Transverse colon (tissue), 4 donors: ENCODE results near the gene CLDN5. TPM values are rescaled to one million over a fixed set of nuclear protein-coding genes. Genes with fewer than 3 reads are reported as not detected.

Source experiments
- DNase-seq: peaks from one replicate; pipeline ENCODE4 v3.0.0-alpha.2; 2019
- H3K27ac ChIP-seq, 4 donors: fragments of 200-600 bp; sonication (generic); 2 replicates each; pipeline ENCODE4 v1.5.1; 2016 to 2018; ENCODE audit warnings: inconsistent platforms in 4 of 4
- H3K27me3 ChIP-seq: fragments of 200-600 bp; sonication (generic); 2 replicates; pipeline ENCODE4 v1.5.1; 2017; ENCODE audit warnings: inconsistent platforms
- H3K36me3 ChIP-seq, 4 donors: fragments of 200-600 bp; sonication (generic); 2 replicates each; pipeline ENCODE4 v1.5.1; 2017 to 2019; ENCODE audit warnings: inconsistent platforms in 4 of 4
- H3K4me1 ChIP-seq, 4 donors: fragments of 200-600 bp; sonication (generic); 2 replicates each; pipeline ENCODE4 v1.5.1; 2017 to 2020; ENCODE audit warnings: inconsistent platforms in 4 of 4
- H3K4me3 ChIP-seq, 4 donors: fragments of 200-600 bp; sonication (generic); 1 replicate in 1 of 4; 2 replicates in 3 of 4; pipeline versions ENCODE4 v1.5.1 to v1.6.1; 2017 to 2019; ENCODE audit warnings: inconsistent platforms in 4 of 4
- H3K9me3 ChIP-seq, 2 donors: fragments of 200-600 bp; sonication (generic); 2 replicates each; pipeline ENCODE4 v1.5.1; 2017 to 2019; ENCODE audit warnings: inconsistent platforms in 2 of 2
- CTCF ChIP-seq, 5 experiments: fragments of 200-600 bp in 3 of 5; fragments of 450-650 bp in 2 of 5; sonication (generic) in 3 of 5; IDR thresholded peaks; 1 replicate in 2 of 5; 2 replicates in 3 of 5; pipeline ENCODE4 v1.5.1; 2016 to 2017; ENCODE audit warnings: antibody characterized with exemption in 5 of 5, inconsistent platforms in 3 of 5, mild to moderate bottlenecking in 2 of 5, moderate library complexity in 1 of 5
- EP300 ChIP-seq: sonication (generic); formaldehyde crosslinking; IDR thresholded peaks from one replicate; pipeline ENCODE4 v1.6.1; 2017; ENCODE audit warnings: antibody characterized with exemption, low read depth
- POLR2A ChIP-seq: fragments of 450-650 bp; IDR thresholded peaks from one replicate; pipeline ENCODE4 v1.6.1; 2016; ENCODE audit warnings: antibody characterized with exemption, mild to moderate bottlenecking, moderate library complexity
- POLR2AphosphoS5 ChIP-seq, 3 donors: sonication (generic); formaldehyde crosslinking; IDR thresholded peaks; one replicate each; pipeline ENCODE4 v1.6.1; 2016; ENCODE audit warnings: antibody characterized with exemption in 3 of 3
- WGBS, 2 donors: methylation state at CpG; one replicate each; pipeline ENCODE4 v1.1.5; 2018; ENCODE audit warnings: low coverage in 1 of 2; 5-methylcytosine and 5-hydroxymethylcytosine counted together
- in situ Hi-C, 4 donors: fragments of 200-750 bp; cut with MboI; loops; one replicate each; pipeline versions ENCODE4 v1.15.0 to v1.15.1; 2017; ENCODE audit warnings: low sequenced_read_pairs in 3 of 4, low pct_ligation_motif_present in 1 of 4, low pct_unique_long_range_greater_than_20kb in 1 of 4
- intact Hi-C: fragments of 100-400 bp; cut with DNase I; formaldehyde crosslinking; loops from one replicate; pipeline ENCODE4 v1.15.1; 2023; ENCODE audit warnings: low total_unique reads
- total RNA-seq, 4 donors: library from RNA; depleted of rRNA; stranded (reverse); fragments of >200 nt; gene quantifications; one replicate each; pipeline ENCODE4 v1.1.0, GENCODE V29; 2016

The CLDN5 gene
- total RNA-seq, 4 donors from 2014 or later: 29.5 to 126 (median 63.9) TPM

- in situ Hi-C loops (no loop called here), intact Hi-C loops (no loop called here)
- DNase-seq: no peak
- TF ChIP-seq CTCF (IDR thresholded peaks at IDR 0.05): no peak
- no peak for TF ChIP-seq POLR2AphosphoS5 (IDR thresholded peaks at IDR 0.05)
- TF ChIP-seq POLR2A: no peak
- TF ChIP-seq EP300: no peak
- Histone ChIP-seq H3K36me3 (no peaks in the 10 kb centered on the region), H3K27ac (no peak overlapping the region), H3K4me3 (no peak overlapping the region), H3K9me3 (no peaks in the 10 kb centered on the region), H3K4me1 (no peaks in the 10 kb centered on the region), H3K27me3 (no peaks in the 10 kb centered on the region)
- 86 to 90% methylated on average over 5 to 7 of the region's 7 CpGs for WGBS, 2 donors
These were observed 35.0 kb downstream of the CLDN5 start for GRCh38 chr22:19488884-19489843.

GRCh38 chr22:19488285-19488684 lies 35.9 kb downstream of the CLDN5 start:
- Histone ChIP-seq H3K9me3 (no peaks in the 10 kb centered on the region), H3K4me3 (no peak overlapping the region), H3K36me3 (no peaks in the 10 kb centered on the region), H3K4me1 (no peaks in the 10 kb centered on the region), H3K27me3 (no peaks in the 10 kb centered on the region), H3K27ac (no peak overlapping the region)
- TF ChIP-seq POLR2A: no peak
- no peak for TF ChIP-seq POLR2AphosphoS5 (IDR thresholded peaks at IDR 0.05)
- no peak for TF ChIP-seq EP300
- no peak for TF ChIP-seq CTCF (IDR thresholded peaks at IDR 0.05)
- WGBS, 2 donors: 71 to 93% methylated on average over 2 of the region's 2 CpGs
- in situ Hi-C loops (no loop called here), intact Hi-C loops (no loop called here)
- DNase-seq: no peak

GRCh38 chr22:19483481-19484244 lies 40.5 kb downstream of the CLDN5 start:
- 86 to 94% methylated on average over 7 to 8 of the region's 8 CpGs for whole genome bisulfite sequencing, 2 donors
- in situ Hi-C loops (no loop called here), intact Hi-C loops (no loop called here)
- H3K4me3 ChIP-seq: no peak overlapping the region
- no peak for DNase-seq
- H3K4me1 ChIP-seq: peaks cover 4 to 8% (median 6%) of the 10 kb centered on the region in 4 donors
- TF ChIP-seq EP300 (no peak), POLR2AphosphoS5 (IDR thresholded peaks at IDR 0.05) (no peak), POLR2A (no peak), CTCF (IDR thresholded peaks at IDR 0.05) (no peak)
- H3K27me3 ChIP-seq: no peaks in the 10 kb centered on the region
- no peaks in the 10 kb centered on the region for H3K36me3 ChIP-seq
- H3K27ac ChIP-seq: no peak overlapping the region
- H3K9me3 ChIP-seq: no peaks in the 10 kb centered on the region

- TF ChIP-seq EP300 (no peak), POLR2A (no peak), CTCF (IDR thresholded peaks at IDR 0.05) (no peak), POLR2AphosphoS5 (IDR thresholded peaks at IDR 0.05) (no peak)
- no peak overlapping the region for H3K4me3 ChIP-seq
- no peak overlapping the region for H3K27ac ChIP-seq
- peaks cover 12 to 18% (median 16%) of the 10 kb centered on the region in 4 donors for H3K4me1 ChIP-seq
- no peaks in the 10 kb centered on the region for H3K9me3 ChIP-seq
- 59 to 86% methylated on average over 3 to 9 of the region's 9 CpGs for WGBS, 2 donors
- DNase-seq: no peak
- intact Hi-C loops (no loop called here), in situ Hi-C loops (no loop called here)
- H3K27me3 ChIP-seq: no peaks in the 10 kb centered on the region
- H3K36me3 ChIP-seq: no peaks in the 10 kb centered on the region
These were observed 41.9 kb downstream of the CLDN5 start for GRCh38 chr22:19482297-19482696.
